HPDE6-E6E7 (cell line): ENCODE measurements around the gene DCLRE1B.
"Not testable (repeated sequence)": the region's sequence is repeated elsewhere in the genome, so short reads cannot be mapped to it uniquely, and the experiment has no call there.

ENCODE experiments used
- DNase-seq: peaks from one replicate; pipeline ENCODE4 v3.0.0; 2011; ENCODE audit warnings: missing footprints; ENCODE audit errors: extremely low spot score

DCLRE1B gene

DNA sequence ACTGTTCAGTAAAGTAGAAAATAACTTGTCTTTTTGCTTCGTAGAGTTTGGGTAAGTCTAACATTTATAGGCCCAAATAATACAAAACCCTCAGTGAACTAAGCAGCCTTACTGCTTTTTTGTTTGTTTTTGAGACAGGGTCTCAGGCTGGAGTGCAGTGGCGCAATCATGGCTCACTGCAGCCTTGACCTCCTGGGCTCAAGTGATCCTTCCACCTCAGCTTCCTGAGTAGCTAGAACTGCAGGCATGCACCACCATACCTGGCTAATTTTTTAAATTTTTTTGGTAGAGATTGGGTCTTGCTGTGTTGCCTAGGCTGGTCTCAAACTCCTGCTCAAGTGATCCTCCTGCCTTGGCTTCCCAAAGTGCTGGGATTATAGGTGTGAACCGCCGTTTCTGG, 43.0 kb downstream of the DCLRE1B start:
- DNase-seq, result not testable (repeated sequence)

DNA sequence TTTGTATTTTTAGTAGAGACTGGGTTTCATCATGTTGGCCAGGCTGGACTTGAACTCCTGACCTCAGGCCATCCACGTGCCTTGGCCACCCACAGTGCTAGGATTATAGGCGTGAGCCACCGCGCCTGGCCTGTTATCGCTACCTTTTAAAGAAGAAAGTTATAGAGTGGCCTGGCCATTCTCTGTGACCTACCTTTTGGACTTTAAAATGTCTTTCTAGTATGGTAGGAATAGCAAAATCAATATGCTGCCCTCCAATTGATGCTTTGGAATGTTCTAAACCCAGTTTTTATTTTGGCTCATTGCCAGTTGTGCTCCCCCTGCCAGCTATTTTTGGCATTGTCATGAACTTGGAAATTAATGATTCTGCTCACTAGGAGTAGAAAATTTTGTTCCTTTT, 43.9 kb downstream of the DCLRE1B start:
- no peak for DNase-seq

DNA sequence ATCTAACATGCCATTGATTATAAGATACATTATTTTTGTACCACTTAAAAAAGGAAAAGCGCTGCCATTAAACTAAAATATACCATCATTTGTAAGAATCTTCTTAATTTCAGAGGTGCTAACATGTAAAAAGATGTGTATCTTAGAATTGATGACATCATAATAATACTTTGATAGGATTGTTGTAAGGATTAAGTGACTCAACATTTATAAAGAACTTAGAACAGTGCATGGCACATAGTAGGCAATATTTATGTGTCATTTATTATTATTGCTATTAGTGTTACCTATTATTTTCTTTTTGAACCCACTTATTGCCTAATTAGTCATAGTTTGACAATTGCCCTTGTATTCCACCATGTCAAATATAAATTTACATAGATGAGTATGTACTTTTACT, 45.8 kb downstream of the DCLRE1B start:
- no peak for DNase-seq

DNA sequence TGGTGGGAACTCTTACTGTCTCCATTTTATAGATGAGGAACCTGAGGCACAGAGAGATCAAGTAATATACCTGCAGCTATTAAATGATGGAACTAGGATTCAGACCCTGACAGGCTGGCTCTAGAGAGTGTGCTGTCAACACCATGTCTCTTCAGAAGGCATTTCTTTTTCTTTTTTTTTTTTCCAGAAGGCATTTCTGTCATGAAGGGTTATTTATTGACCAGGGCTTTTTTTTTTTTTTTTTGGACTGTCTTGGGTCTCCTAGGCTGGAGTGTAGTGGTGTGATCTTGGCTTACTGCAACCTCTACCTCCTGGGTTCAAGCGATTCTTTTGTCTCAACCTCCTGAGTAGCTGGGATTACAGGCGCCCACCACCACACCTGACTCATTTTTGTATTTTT, 46.6 kb downstream of the DCLRE1B start:
- no peak for DNase-seq

DNA sequence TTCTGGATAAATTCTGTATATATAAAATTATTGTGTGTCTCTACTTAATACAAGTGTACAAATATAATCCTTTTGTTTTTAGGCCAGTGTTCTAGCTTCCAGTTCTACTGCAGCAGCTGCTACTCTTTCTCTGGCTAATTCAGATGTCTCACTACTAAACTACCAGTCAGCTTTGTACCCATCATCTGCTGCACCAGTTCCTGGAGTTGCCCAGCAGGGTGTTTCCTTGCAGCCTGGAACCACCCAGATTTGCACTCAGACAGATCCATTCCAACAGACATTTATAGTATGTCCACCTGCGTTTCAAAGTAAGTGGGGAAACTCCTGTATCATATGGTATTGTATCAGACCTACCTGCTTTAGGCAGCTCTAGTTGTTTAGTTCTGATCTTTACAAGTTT, 52.9 kb downstream of the DCLRE1B start:
- DNase-seq, result no peak

DNA sequence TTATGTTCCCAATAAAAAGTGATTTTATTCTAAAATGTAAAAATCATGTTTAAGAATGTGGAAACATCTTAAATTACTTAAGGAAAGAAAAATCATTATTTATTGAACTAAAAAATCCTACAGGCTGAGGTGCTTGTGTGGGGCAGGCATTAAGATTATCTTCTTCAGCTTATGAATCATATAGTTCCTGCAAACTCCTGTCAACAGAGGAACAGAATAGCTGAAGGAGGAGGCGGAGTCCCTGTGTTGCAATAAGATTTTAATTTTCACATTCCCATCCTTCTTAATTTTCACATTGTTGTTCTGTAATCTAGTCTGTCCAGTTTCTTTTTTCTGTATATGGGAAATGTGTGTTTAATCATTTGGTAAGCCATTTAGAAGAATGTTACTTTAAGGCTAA, 53.6 kb downstream of the DCLRE1B start:
- no peak for DNase-seq

DNA sequence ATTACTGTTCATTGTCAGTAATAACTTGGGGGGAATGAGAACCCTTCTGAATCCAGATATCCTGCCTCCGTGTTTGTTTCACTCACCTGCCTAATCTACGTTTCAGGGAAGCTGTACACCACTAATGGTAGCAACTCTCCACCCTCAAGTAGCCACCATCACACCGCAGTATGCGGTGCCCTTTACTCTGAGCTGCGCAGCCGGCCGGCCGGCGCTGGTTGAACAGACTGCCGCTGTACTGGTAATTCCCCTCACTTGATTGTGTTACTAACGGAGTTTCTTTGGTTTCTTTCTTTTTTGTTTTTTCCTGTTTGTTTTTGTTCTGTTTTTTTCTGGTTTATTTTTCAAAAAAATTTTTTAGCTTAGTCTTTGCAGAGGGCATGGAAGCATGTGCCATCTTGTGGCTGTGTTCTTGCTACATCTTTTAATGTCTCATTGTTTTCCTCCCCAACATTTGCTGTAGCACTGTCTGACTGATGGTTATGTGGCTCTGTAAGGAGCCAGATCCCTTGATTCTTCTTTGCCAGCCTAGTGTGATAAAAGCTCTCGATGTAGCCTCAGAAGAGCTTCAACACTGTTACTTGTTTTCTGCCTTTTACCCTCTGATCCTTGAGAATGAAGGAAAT, 58.3 kb downstream of the DCLRE1B start:
- DNase-seq, result no peak
